Fibroblast of skin of scalp (primary cell): ENCODE results near the gene ANXA1.
"Not testable (repeated sequence)": the region's sequence is repeated elsewhere in the genome, so short reads cannot be mapped to it uniquely, and the experiment has no call there.

ENCODE experiments used
- DNase-seq: peaks from one replicate; pipeline ENCODE4 v3.0.0-alpha.2; 2013

ANXA1 gene

GRCh38 chr9:73170185-73170957 is 18.7 kb downstream of the ANXA1 start:
- DNase-seq = no peak

- no peak for DNase-seq
Measured at GRCh38 chr9:73172901-73173215, 21.2 kb downstream of the ANXA1 start.

GRCh38 chr9:73173557-73174329 is 22.1 kb downstream of the ANXA1 start:
- DNase-seq = no peak

- DNase-seq = no peak
Measured at GRCh38 chr9:73174330-73174980, 22.8 kb downstream of the ANXA1 start.

- DNase-seq = peak; percentile 77
Measured at GRCh38 chr9:73176450-73176875, 24.8 kb downstream of the ANXA1 start.

- DNase-seq = no peak
Measured at GRCh38 chr9:73178044-73178443, 26.4 kb downstream of the ANXA1 start.

- no peak for DNase-seq
Measured at GRCh38 chr9:73179589-73179988, 27.9 kb downstream of the ANXA1 start.

GRCh38 chr9:73180403-73180802 is 28.7 kb downstream of the ANXA1 start:
- DNase-seq = peak; percentile 88

GRCh38 chr9:73182928-73183327 is 31.3 kb downstream of the ANXA1 start:
- no peak for DNase-seq

GRCh38 chr9:73183428-73183827 is 31.8 kb downstream of the ANXA1 start:
- DNase-seq = no peak

- peak; percentile 53 for DNase-seq
Measured at GRCh38 chr9:73183917-73184861, 32.5 kb downstream of the ANXA1 start.

- DNase-seq = not testable (repeated sequence)
Measured at GRCh38 chr9:73191109-73191508, 39.4 kb downstream of the ANXA1 start.

GRCh38 chr9:73194284-73194683 is 42.6 kb downstream of the ANXA1 start:
- no peak for DNase-seq

- no peak for DNase-seq
Measured at GRCh38 chr9:73199448-73199847, 47.8 kb downstream of the ANXA1 start.

GRCh38 chr9:73199886-73200285 is 48.2 kb downstream of the ANXA1 start:
- no peak for DNase-seq

- peak; percentile 36 for DNase-seq
Measured at GRCh38 chr9:73200694-73201452, 49.2 kb downstream of the ANXA1 start.

GRCh38 chr9:73202980-73203379 is 51.3 kb downstream of the ANXA1 start:
- no peak for DNase-seq

- no peak for DNase-seq
Measured at GRCh38 chr9:73204936-73205335, 53.3 kb downstream of the ANXA1 start.

- DNase-seq = no peak
Measured at GRCh38 chr9:73206851-73207250, 55.2 kb downstream of the ANXA1 start.

- DNase-seq = no peak
Measured at GRCh38 chr9:73210886-73211666, 59.4 kb downstream of the ANXA1 start.

- no peak for DNase-seq
Measured at GRCh38 chr9:73213300-73213699, 61.6 kb downstream of the ANXA1 start.
